ENCODE measurements around the gene FGR. TPM values are rescaled to one million over a fixed set of nuclear protein-coding genes. Genes with fewer than 3 reads are reported as not detected.
A peak's percentile ranks its signal among the peaks of the same experiment; 100 is the strongest.

FGR gene
- total RNA-seq, 1 experiment from 2014 or later = not detected

- ChIA-PET CTCF (no interaction called here), POLR2A (ENCODE audit: unreplicated experiment) (no interaction called here)
- H3K9me2 ChIP-seq (ENCODE audit: insufficient read depth) = no peaks in the 10 kb centered on the region
- H3K36me3 ChIP-seq (ENCODE audit: low read depth) = no peaks in the 10 kb centered on the region
- H3K9me3 ChIP-seq (ENCODE audit: insufficient read depth, low read depth) = no peaks in the 10 kb centered on the region
- TF ChIP-seq, protein P1, sequence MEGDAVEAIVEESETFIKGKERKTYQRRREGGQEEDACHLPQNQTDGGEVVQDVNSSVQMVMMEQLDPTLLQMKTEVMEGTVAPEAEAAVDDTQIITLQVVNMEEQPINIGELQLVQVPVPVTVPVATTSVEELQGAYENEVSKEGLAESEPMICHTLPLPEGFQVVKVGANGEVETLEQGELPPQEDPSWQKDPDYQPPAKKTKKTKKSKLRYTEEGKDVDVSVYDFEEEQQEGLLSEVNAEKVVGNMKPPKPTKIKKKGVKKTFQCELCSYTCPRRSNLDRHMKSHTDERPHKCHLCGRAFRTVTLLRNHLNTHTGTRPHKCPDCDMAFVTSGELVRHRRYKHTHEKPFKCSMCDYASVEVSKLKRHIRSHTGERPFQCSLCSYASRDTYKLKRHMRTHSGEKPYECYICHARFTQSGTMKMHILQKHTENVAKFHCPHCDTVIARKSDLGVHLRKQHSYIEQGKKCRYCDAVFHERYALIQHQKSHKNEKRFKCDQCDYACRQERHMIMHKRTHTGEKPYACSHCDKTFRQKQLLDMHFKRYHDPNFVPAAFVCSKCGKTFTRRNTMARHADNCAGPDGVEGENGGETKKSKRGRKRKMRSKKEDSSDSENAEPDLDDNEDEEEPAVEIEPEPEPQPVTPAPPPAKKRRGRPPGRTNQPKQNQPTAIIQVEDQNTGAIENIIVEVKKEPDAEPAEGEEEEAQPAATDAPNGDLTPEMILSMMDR (conservative IDR thresholded peaks at IDR 0.05) = no peak
- TF ChIP-seq EZH2 (IDR thresholded peaks at IDR 0.05; ENCODE audit: low read depth) = no peak
- H3K27me3 ChIP-seq (ENCODE audit: insufficient read depth, low read depth) = no peaks in the 10 kb centered on the region
- H2AFZ ChIP-seq = no peak overlapping the region
- H3K27ac ChIP-seq = no peak overlapping the region
- H3F3A ChIP-seq (ENCODE audit: insufficient read depth, low read depth) = peaks cover 21% of the 10 kb centered on the region; the same call in 1 of the 2 replicates
- no peaks in the 10 kb centered on the region for H3K79me2 ChIP-seq (ENCODE audit: low read depth)
- intact Hi-C loops (cut with micrococcal nuclease; ENCODE audit: unreplicated experiment) = no loop called here
- TSS peak; percentile 88 for BruUV-seq (replicated peaks)
- peak overlapping the region; percentile 53; the same call in 1 of the 2 replicates for H3K4me3 ChIP-seq
- peak; percentile 61 to 67 for DNase-seq
- peaks cover 9% of the 10 kb centered on the region; the same call in 1 of the 2 replicates for H3K4me1 ChIP-seq (replicated peaks; ENCODE audit: insufficient read depth)
- no peaks in the 10 kb centered on the region for H4K20me1 ChIP-seq (ENCODE audit: insufficient read depth)
- peak overlapping the region; percentile 60 for H3K4me2 ChIP-seq
Measured at GRCh38 chr1:27658951-27659496, 24.0 kb upstream of the FGR start.

GRCh38 chr1:27656157-27656893 is 21.3 kb upstream of the FGR start:
- Histone ChIP-seq H3K79me2 (ENCODE audit: low read depth) (no peaks in the 10 kb centered on the region), H3K4me2 (no peak overlapping the region), H3K27me3 (ENCODE audit: insufficient read depth, low read depth) (no peaks in the 10 kb centered on the region), H4K20me1 (ENCODE audit: insufficient read depth) (no peaks in the 10 kb centered on the region), H3K27ac (no peak overlapping the region), H3K4me3 (no peak overlapping the region), H3K36me3 (ENCODE audit: low read depth) (no peaks in the 10 kb centered on the region), H2AFZ (no peak overlapping the region), H3K9me2 (ENCODE audit: insufficient read depth) (no peaks in the 10 kb centered on the region), H3F3A (ENCODE audit: insufficient read depth, low read depth) (peaks cover 14% of the 10 kb centered on the region; the same call in 1 of the 2 replicates), H3K9me3 (ENCODE audit: insufficient read depth, low read depth) (no peaks in the 10 kb centered on the region), H3K4me1 (replicated peaks; ENCODE audit: insufficient read depth) (peaks cover 9% of the 10 kb centered on the region; the same call in 1 of the 2 replicates)
- DNase-seq = no peak
- ChIA-PET POLR2A (ENCODE audit: unreplicated experiment) (no interaction called here), CTCF (no interaction called here)
- no TSS peak for BruUV-seq (replicated peaks)
- TF ChIP-seq EZH2 (IDR thresholded peaks at IDR 0.05; ENCODE audit: low read depth) = no peak
- TF ChIP-seq, protein P1 (conservative IDR thresholded peaks at IDR 0.05) = no peak
- intact Hi-C loops (cut with micrococcal nuclease; ENCODE audit: unreplicated experiment) = no loop called here

- H3K9me3 ChIP-seq (ENCODE audit: insufficient read depth, low read depth) = no peaks in the 10 kb centered on the region
- no peaks in the 10 kb centered on the region for H3K79me2 ChIP-seq (ENCODE audit: low read depth)
- H3F3A ChIP-seq (ENCODE audit: insufficient read depth, low read depth) = peaks cover 14% of the 10 kb centered on the region; the same call in 1 of the 2 replicates
- DNase-seq = no peak
- CTCF ChIA-PET = no interaction called here
- no peak for TF ChIP-seq EZH2 (IDR thresholded peaks at IDR 0.05; ENCODE audit: low read depth)
- TF ChIP-seq, protein P1 (conservative IDR thresholded peaks at IDR 0.05) = no peak
- H3K4me3 ChIP-seq = no peak overlapping the region
- peaks cover 19% of the 10 kb centered on the region for H3K4me1 ChIP-seq (replicated peaks; ENCODE audit: insufficient read depth)
- H3K9me2 ChIP-seq (ENCODE audit: insufficient read depth) = no peaks in the 10 kb centered on the region
- H3K27me3 ChIP-seq (ENCODE audit: insufficient read depth, low read depth) = no peaks in the 10 kb centered on the region
- H4K20me1 ChIP-seq (ENCODE audit: insufficient read depth) = no peaks in the 10 kb centered on the region
- H2AFZ ChIP-seq = no peak overlapping the region
- no TSS peak for BruUV-seq (replicated peaks)
- no peak overlapping the region for H3K27ac ChIP-seq
- POLR2A ChIA-PET (ENCODE audit: unreplicated experiment) = no interaction called here
- H3K4me2 ChIP-seq = no peak overlapping the region
- H3K36me3 ChIP-seq (ENCODE audit: low read depth) = no peaks in the 10 kb centered on the region
- intact Hi-C loops (cut with micrococcal nuclease; ENCODE audit: unreplicated experiment) = no loop called here
Measured at GRCh38 chr1:27655151-27655937, 20.4 kb upstream of the FGR start.

Data from PC-9 (cell line).